Urothelium cell line (cell line): ENCODE results near the gene PDE3B.
"Not testable (repeated sequence)": the region's sequence is repeated elsewhere in the genome, so short reads cannot be mapped to it uniquely, and the experiment has no call there.

Source experiments
- DNase-seq: peaks from one replicate; pipeline ENCODE4 v3.0.0; 2011; ENCODE audit warnings: low spot score, mixed read lengths
- FAIRE-seq: peaks from 2 replicates; lab custom pipeline; 2011; peaks lifted over from hg19 to GRCh38; lab: Jason Lieb, UNC

The PDE3B gene

DNA sequence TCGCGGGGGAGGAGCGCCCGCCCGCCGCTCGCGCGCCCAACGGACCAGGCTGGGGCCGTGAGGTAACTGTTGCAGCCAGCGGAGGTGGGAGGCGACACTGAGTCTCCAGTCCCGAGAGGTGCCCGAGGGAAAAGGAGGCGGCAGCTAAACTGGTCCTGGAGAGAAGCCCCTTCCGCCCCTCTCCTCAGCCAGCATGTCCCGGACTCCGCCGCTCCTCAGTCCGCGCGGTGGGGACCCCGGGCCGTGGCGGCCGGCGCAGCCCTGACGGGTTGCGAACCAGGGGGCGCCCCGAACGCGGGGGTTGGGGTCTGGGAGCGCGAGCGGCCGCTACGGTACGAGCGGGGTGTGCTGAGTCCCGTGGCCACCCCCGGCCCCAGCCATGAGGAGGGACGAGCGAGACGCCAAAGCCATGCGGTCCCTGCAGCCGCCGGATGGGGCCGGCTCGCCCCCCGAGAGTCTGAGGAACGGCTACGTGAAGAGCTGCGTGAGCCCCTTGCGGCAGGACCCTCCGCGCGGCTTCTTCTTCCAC lies at the start of gene PDE3B:
Gene PDE3B (plus strand): TSS at position 108 of the 529 bp plus-strand sequence. CDS start 272 bp downstream, at position 380.
- no peak for FAIRE-seq
- DNase-seq, result peak; percentile 64

DNA sequence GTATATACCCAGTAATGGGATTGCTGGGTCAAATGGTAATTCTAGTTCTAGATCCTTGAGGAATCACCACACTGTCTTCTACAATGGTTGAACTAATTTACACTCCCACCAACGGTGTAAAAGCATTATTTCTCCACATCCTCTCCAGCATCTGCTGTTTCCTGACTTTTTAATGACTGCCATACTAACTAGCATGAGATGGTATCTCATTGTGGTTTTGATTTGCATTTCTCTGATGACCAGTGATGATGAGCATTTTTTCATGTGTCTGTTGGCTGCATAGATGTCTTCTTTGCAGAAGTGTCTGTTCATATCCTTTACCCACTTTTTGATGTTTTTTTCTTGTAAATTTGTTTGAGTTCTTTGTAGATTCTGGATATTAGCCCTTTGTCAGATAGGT lies 48.3 kb upstream of the PDE3B start:
- FAIRE-seq, DNase-seq: not testable (repeated sequence)

DNA sequence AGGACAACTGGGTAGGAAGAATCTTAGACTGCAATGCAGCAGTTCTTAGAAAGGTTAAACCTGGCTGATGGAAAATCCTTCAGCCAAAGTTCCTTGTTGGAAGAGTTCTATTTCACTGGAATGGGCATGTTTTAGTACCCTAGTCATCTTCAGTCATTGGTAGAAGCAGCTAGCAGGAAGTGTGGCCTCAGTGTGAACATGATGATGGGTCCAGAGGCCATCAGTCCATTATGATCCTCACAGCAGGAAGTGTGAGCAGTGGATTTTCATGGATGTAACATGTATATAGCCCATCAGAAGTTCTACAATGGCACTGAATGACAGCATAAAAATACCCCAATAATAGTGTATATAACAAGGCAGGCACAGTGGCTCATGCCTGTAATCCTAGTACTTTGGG lies 35.9 kb upstream of the PDE3B start:
- no peak for DNase-seq
- FAIRE-seq, result no peak

DNA sequence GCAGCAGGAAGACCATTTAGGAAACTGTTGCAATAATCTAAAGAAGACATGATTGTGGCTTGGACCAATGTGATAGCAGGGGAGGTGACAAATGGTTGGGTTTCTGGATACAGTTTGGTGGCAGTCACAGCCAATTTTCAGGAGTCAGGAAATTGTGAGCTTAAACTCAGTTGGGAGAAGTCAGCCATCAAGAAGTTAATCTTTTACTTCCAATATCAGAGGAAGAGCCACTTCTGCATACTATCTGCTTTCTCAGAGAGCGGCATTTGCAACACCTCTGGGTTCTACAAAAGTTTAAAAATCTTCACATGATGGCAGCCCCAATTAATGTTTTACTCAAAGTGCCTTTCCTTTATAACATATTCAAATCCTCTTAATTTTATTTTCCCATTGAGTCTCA lies 33.7 kb upstream of the PDE3B start:
- no peak for DNase-seq
- FAIRE-seq, result no peak

DNA sequence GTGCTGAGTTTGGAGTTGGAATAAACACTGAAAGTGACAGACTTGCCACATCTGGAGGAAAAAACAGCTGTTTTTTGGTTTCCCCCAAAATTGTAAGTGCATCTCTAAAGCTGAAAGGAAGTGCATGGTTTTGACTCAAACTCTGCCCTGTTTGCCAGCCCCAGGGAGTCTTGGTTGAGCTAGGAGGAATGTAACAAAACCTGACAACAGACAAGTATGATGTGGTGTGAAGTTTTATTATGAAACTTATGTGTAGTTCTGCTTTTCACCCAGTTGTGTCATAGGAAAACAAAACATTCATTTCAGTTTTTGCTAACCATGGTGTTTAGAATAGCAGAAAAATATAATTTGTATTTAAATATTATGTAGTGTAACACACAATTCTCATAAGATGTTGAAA lies 31.7 kb upstream of the PDE3B start:
- no peak for DNase-seq
- no peak for FAIRE-seq

DNA sequence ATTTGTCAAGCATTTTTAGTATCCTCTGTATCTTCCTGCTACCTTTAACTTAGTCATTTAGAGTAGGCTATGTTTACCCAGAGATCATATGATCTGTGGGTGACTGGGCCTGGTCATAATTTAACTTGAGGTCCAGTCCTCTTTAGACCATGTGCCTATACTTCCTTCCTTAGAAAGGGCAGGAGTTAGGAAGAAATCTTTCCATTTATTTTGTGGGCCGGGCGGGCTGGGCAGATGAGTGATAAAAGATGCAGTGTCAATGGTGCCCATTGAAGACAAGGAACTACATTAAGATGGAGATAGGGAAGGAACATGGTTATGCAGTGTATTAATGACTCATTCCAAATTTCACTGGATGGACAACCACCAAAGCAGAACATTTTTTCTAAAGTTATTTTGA lies 30.9 kb upstream of the PDE3B start:
- no peak for FAIRE-seq

DNA sequence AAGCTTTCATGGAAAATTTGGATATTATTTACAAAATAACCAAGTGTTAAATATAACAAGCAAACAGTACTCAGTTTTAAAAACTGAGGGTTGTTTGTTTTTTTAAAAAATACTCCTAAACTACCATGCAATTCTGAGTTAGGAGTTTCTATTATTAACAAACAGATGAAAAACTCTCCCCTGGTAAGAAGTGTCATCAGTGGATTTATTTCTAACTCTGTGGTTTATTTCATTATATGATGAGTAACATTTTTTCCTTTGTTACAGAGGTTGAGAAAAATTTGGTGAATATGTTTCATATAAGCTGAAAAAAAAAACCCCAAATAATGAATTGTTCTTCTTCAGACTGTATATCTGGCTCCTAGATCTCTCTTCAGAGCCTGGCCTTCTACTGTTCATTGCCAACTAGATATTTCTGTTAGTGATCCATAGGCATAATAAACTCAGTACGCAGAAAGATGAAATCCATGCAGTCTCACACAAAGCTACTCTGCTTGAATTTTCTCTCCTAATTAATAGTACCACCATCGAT lies 29.4 kb upstream of the PDE3B start:
- FAIRE-seq (no peak), DNase-seq (no peak)

More for the DNA sequence above, 30.9 kb upstream of the PDE3B start:
- no peak for DNase-seq

DNA sequence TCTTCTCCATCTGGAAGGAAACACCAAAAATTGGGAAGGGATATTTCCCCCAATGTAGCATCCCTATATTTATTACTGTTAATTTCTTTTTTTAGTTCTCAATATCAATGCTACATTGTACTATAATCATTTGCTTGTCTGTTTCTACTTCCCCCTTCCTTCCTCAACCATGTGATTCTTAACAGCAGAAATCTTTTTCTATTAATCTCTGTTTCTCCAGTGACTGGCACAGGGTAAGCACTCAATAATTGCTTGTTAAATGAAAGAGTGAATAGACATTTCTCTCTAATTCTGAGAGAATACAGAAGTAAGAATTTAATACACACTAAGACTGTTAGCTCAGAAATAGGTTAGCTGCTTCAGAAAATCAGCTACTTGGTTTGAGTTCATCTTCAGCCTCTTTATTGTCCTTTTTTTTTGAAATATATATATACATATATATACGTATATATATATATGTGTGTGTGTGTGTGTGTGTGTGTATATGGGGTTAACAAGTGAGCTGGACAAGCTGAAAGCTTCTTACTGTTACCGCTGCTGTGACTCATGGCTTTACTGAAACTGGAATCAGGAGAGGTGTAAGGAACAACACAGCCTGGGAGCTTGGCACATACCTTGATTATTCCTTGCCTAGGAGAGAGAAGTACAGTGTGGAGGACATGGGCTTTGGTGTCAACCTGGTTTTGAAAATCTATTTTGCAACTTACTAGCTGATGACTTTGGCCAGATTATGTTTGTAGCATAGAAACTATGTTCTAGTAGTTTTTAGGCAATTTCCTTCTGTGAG lies 26.2 kb upstream of the PDE3B start:
- DNase-seq (no peak), FAIRE-seq (peak; percentile 17)

DNA sequence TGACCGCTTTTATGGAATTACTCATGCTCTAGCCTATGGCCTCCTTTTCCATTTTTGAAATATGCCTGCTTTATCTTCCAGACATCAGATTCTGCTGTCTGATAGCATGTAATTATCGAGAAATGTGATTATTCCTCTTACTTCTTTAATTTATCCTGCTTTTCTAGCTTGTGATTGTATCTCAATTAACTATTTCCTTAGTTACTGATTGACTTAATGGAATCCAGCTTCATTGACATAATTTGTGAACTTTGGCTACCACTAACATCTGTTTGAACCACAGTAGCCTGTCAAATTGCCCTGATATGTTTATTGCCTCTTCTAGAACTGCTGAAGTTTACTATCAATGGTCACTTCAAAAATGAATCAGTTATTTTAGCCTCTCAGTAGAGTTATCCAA lies 25.5 kb upstream of the PDE3B start:
- FAIRE-seq (no peak), DNase-seq (no peak)

DNA sequence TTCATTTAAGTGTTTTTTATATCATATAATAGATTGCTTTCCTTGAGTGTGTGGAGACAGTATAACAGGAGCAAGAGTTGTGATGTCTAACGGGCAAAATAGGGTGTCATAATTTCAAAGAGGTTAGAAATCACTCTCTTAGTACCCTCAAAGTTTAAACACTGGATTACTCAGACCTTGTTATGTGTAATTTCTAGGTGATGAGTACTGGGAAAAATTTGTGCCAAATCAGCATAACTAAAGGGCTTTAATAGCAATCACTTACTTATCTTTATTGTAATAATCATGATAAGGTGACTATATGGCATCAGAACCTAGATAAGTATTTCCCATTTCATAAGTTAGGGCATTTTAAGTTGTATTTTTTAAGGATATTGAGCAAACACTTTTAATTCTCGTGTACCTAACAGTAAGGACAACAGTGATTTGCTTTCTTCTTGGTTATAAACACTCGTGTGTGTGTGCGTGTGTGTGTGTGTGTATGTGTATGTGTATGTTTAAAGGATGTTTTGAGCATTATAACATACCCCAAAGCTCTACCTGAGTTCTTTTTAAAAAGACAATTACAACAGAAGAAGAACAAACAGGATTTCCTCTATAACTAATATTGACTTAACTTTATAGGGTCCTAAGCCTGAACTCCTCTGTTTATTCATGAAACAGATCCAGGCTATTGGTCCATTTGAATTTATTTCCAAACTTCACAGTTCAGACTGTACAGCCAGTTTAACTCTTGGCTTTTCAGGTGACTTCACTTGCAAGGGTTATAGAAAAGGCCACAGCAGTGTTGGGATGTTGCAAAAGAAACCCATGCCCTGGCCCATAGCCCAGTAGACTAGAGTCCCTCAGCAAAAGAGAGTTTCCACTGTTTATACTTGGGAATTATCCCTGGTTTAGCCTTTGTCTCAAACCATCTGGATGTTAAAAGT lies 23.7 kb upstream of the PDE3B start:
- no peak for FAIRE-seq
- DNase-seq, result no peak

DNA sequence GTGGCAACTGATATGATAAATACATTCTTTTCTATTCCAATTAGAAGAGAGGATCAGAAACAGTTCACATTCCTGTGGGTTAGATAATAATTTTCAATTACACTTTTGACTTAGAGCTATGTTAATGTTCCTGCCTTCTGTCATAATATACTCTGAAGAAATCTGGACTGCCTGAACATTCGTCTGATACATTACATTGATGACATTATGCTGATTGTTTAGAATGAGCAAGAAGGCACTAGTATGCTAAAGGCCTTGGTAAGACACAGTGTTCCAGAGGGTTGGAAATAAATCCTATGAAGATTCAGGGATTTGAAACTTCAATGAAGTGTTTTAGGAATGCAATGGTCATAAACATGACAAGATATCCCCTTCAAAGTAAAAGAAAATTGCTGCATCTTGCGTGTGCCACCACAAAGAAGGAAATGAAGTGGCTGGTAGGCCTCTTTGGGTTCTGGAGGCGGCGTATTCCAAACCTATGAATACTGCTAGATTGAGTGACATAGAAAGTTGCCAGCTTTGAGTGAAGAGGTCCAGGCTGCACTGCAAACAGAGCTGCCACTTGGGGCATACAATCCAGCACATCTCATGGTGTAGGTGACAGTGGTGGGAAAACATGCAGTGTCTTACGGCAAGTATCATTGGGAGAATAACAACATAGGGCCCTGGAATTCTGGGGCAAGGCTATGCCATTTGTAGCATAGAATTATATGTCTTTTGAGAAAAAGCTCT lies 21.2 kb upstream of the PDE3B start:
- no peak for DNase-seq
- FAIRE-seq, result no peak

DNA sequence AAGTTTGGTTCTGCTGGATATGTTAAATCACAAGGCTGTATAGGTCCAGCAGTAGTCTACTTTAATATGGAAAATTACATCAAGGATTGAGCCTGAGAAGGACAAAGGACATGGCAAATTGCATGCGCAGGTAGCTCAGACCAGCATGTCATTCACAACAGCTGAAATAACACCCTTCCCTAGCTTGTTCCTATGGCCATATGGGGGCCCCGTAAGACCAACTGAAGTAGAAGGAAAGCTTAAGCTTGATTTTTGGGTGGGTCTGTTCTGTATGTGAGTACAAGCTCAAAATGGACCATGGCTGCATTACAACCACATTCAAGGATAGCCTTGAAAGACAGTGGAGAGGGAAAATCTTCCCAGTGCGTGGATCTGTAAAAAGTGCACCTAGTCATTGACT lies 20.6 kb upstream of the PDE3B start:
- no peak for FAIRE-seq

DNA sequence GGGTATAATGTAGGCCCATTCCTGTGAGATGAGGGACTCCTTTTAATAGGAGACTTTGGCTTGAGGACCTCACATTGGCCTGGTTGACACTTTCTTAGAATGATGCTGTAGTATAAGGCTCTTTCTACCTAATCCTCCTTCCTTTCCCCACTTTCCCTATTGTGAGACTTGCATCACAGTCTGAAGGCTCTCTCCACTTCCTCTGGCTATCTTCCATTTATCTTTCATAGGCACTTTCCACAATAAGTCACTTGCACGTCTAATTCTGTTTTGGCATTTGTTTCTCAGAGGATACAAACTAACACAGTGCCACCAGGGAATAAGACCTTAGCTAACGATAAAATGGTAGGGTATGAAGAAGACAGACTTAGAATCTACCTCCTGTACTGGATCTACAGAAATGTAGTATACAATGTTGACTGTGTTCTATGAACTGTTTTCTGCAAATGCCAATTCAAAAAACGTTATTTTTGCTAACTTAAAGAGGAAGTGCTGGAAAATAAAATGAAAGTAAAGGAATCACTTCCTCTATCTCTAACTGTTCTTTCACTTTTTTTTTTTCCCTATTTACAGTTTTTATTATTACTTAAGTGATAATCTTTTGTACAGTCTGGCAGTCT lies 17.9 kb upstream of the PDE3B start:
- DNase-seq, result no peak

More for the DNA sequence above, 20.6 kb upstream of the PDE3B start:
- no peak for DNase-seq

DNA sequence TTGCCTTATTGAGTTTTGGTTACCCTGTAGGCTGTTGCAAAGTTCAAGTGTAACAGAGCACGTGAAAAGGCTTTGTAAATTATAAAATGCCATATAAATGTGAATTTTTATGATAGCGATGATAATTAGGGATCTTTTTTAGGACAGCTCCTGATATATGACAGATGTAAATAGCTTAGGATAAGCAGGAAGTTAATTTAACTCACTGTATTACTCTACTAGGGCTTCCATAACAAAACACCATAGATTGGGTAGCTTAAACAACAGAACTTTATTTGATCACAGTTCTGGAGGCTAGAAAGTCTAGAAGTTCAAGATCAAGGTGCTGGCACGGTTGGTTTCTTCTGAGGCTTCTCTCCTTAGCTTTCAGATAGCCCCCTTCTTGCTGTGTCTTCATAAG lies 17.0 kb upstream of the PDE3B start:
- FAIRE-seq (no peak), DNase-seq (no peak)

More for the DNA sequence above, 17.9 kb upstream of the PDE3B start:
- FAIRE-seq, result no peak

DNA sequence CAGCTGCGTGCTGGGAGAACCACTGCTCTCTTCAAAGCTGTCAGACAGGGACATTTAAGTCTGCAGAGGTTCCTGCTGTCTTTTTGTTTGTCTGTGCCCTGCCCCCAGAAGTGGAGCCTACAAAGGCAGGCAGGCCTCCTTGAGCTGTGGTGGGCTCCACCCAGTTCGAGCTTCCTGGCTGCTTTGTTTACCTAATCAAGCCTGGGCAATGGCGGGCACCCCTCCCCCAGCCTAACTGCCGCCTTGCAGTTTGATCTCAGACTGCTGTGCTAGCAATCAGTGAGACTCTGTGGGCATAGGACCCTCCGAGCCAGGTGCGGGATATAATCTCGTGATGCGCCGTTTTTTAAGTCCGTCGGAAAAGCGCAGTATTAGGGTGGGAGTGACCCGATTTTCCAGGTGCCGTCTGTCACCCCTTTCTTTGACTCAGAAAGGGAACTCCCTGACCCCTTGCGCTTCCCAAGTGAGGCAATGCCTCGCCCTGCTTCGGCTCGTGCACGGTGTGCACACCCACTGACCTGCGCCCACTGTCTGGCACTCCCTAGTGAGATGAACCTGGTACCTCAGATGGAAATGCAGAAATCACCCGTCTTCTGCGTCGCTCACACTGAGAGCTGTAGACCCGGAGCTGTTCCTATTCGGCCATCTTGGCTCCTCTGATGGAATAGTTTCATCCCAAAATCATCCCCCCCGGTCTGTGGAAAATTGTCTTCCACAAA lies 9.9 kb upstream of the PDE3B start:
- not testable (repeated sequence) for FAIRE-seq, DNase-seq

DNA sequence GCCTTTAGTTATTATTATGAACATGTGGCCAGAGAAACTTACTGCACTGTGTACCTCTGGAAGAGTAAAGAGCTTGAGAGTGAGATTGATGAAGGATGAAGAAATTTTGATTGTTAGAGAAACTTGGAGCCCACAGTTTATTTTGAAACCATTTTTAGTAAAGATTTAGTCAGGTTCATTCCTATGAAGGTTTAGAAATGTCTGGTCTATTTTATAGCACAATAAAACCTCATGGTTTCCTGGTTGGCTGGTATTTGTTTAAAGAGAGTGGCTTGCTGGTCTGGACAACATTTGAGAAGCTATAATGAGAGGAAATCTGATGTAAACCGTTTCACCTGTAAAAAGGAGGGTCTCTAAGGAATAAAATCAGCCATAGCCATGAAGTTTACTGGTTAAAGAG lies 8.8 kb upstream of the PDE3B start:
- DNase-seq (no peak), FAIRE-seq (no peak)

DNA sequence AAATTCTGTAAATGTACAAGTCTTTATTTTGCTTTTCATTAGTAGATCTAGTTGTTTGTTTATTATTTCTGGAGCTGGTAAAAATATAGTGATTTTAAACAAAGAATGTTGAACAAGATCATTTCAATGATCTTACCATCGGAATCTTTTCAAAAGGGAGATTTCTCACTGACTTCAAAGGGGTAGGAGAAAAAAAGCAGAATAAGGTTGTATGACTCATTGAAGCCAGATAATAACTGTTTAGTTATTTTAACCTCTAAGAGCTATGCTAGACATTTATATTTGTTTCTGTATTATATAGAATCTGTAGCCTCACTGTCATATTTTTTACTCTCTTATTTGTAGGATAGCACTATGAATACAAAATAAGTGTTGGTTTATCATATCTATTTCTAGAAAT lies 8.1 kb upstream of the PDE3B start:
- DNase-seq, result no peak
- FAIRE-seq, result no peak

DNA sequence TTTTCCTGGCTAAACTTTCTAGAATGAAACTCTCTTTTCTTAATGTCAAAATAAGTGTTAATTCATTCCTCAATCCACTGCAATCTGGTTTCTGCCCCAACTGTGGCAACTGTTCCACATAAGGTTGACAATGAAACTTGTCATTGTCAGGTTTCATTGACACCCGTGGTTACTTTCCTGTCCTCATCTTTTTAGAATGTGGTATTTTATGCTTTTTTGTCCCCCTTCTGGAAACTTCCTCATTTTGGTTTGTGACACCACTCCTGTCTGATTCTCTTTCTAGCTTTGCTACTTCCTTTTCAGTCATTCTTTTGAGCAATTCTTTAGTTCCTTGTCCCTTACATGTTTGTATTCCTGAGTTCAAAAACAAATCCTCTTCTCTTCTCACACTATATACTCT lies 7.5 kb upstream of the PDE3B start:
- no peak for FAIRE-seq
- DNase-seq, result no peak

DNA sequence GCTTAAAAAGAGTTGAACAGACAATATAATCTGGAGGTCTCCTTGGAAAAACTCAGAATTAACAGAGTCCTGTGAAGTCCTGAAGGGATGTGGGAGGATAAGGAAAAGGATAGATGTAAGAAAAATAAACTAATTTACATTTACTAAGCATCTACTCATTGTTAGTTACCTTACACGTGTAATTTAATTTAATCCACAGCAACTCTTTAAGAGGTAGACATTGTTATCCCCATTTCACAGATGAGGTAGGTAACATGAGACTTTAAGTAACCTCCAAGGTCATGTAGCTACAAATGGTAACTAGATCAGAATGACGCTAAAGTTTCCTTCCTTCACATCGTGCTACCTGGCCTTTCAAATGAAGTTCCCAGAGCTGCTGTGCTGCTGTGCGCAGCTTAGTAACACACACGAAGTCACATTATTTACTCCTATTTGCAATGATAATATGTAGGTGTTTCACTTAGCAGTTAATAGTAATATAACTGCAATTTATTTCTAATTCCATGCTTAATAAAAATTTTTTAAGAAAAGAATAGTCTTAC lies 5.7 kb upstream of the PDE3B start:
- FAIRE-seq, result no peak
- no peak for DNase-seq
